Stimulated activated CD8-positive, alpha-beta memory T cell treated with anti-CD3 and anti-CD28 coated beads, Interleukin-2, amount 100 ng/mL, for 1 hour (primary cell): Measurements from ENCODE around the gene NEU2.

Experiments
- DNase-seq, 2 donors: peaks; one replicate each; pipeline ENCODE4 v3.0.0-alpha.2; 2020; ENCODE audit warnings: low read depth in 2 of 2

The NEU2 gene

DNA sequence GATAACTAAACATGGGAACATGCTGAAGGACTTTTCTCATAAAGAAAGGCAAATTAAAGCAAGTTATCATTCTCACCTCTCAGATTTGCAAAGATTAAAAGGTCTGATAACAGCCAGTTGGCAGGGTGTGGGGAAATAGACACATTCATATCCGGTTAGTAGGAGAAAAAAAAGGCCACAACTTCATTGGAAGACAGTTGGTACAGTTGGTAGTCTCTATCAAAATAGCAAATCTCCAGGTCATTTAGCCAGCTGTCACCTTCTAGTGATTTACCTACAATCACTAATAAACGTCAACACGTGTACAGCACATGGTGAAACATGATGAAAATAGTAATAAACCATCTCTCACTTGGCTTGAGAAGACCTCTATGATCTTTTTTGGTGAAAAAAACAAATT is 44.3 kb downstream of the NEU2 start:
- no peak for DNase-seq

DNA sequence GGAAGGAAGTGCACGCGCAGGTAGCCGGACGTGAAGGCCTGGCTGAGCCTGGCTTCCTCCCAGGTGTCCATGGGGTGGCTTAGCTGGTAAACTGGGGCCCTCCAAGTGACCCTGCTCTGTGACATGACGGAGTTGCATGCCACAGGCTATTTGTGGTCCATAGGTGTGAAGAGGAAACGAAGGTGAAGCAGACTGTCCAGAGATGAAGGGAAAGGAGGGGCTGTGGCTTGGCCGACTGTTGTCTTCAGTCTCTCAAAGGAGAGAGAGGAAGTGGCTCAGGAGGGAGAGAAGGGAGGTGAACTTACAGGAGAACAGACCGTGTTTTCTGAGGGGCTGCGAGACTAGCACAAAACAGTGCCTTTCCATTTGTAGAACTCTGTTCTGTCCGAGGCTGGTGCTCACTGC is 47.0 kb downstream of the NEU2 start:
- no peak for DNase-seq

DNA sequence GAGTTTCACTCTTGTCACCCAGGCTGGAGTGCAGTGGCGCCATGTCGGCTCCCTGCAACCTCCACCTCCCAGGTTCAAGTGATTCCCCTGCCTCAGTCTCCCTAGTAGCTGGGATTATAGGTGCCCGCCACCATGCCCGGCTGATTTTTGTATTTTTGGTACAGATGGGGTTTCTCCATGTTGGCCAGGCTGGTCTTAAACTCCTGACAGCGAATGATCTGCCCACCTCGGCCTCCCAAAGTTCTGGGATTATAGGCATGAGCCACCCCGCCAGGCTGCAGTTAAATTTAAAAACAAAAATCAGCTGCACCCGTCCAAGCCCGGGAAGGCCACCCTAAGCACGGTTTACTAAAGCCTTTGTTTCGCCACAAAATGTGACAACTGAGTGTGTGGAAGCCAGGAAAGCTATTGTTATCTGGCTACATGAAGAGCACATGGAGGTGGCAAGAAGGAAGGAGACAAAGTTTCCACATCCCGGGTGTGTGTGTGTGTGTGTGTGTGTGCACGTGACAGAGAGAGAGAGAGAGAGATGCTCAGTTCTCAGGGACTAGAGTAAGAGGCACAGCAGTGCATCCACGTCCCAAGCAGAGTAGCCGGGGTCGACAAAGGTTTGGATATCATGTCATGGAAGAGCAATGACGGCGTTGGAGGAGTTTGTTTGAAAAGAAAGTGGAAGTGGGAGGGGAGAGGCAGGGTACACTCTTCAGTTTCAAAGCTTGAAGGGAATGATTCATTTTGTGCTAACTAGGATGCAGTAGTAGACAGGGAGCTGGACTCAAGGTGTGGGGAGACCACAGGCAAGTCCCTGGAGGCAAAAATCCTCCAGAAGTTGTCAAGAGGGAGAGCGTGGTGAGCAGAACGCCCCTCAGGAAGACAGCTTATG is 47.7 kb downstream of the NEU2 start:
- no peak for DNase-seq

DNA sequence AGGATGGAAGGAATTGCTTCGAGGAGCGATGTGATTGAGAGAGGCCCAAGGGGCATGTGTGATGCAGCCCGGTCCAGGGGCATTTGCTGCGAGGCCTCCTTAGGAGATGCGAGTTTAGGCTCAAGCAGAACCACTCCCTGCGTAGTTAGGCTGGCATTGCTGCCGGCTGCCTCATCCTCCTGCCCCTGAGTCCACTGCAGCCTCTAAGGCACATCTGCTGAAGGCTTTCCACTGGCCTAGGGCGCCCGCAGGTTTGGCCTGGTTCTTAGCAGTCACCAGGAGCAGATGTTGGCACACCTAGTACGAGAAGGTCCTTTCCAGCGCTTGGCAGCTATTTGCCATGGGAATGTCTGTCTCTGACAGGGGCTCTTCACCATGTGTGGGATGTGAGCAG is 48.4 kb downstream of the NEU2 start:
- DNase-seq: no peak

DNA sequence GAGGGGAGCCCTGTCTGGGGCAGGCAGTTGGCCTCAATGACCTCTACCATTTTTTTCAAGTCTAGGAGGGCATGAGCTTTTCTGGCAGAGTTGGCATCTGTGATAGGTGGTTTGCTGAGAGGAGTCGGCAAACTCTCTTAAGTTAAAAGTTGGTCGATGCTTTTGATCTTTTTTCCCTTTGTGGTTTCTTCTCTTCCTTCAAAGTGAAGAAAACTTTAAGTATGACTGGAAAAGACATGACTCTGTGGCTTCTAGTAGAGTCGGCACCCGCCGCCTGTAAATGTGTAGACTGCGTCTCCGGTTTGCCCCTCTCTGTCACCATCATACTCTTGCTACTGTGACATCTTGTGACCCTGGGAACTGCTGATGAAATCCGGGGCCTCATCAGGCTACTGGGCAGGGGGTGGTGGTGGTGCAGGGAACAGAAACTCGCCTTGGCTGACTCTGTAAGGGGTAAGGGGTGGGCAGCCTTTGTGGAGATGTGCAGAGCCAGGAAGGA is 48.8 kb downstream of the NEU2 start:
- no peak for DNase-seq

DNA sequence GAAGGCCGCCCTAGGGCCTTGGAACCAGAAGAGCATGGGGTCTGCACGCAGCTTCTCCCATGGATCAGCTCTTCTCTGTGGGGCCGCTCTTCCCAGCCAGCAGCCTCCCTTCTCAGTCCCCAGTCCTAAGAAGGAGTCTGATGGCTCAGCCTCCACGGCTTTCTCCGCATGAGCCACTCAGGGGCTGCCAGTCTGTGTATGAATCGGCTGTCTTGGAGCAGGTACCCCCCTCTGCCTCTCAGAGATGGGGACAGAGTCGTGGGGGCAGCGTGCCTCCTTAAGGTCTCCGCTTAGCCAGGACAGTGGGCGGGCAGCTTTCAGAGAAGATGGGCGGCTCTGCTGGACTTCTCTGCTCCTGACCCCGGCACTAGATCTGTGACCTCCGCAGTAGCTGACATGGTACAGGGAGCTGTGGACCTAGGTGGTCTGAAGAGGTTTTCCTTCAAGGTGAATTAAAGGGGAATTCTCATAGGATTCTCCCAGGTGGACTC is 49.3 kb downstream of the NEU2 start:
- DNase-seq: no peak

DNA sequence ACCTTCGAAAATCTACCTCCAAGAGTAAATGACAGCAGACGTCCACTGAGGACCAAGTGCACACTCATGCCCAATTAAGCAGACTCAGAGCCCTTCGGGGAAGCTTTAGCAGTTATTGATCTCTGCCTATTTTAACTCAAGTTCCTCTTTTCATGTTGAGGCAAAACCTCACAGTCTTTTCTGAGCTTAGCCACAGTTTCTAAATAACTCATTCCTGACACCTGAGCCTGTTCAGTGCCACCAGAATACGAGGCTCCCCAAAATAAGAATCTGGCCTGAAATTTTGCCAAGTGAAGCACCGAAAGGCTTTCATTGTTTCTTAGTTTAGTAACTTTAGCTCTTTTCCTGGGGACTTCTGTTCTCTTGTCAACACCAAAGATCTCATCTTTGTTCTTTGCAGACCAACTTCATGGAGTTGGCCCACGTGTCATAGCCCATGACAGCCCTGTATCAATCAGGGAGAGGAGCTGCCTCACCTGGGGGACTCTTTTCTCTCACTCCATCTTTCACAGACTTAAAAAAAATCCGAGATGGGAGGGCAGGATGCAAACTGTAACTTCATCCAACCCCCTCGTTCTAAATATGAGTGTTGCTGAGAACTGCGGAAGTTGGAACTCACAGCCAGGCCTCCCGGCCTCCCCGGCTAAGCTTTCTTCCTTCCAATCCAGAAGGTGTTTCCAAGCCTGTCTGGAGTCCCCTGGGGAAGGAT is 49.9 kb downstream of the NEU2 start:
- DNase-seq: no peak

DNA sequence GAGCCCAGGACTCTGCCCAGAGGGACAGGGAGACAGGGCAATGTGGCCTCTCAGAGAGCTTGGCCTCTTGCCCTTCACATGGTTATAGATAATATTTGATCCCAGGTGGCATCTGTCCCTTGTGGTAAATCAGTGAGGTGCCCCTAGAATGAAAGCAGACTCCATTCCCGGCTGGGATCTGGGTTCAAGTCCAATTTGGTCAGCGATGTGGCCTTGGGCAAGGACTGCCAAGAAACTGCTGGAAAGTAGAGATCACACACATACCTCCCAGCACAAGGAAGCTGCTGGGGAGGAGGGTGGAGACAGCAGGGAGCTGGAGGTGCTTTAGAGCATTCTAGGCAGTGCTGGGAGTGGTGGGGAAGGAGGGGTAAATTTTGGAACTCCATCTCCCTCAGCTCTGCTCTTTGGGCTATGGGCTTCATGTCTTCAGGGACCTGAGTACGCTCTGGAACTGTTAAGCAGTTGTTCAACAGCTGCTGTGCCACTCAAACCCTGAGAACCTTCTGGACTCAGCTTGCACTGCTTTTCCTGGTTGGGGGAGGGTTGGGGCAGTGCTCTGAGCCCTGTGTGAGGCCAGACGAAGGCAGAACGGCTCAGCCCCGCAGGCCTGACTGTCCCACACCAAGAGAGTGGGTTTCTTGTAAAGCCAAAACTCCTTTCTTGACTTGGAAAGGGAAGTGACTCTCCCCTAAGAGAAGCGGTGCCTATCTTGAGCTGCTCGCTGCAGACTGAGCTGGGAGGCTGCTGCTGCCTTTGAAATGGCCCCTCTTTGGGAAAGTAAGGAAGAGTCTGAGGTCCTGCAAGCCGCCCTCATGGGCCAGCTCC is 50.7 kb downstream of the NEU2 start:
- DNase-seq: no peak

DNA sequence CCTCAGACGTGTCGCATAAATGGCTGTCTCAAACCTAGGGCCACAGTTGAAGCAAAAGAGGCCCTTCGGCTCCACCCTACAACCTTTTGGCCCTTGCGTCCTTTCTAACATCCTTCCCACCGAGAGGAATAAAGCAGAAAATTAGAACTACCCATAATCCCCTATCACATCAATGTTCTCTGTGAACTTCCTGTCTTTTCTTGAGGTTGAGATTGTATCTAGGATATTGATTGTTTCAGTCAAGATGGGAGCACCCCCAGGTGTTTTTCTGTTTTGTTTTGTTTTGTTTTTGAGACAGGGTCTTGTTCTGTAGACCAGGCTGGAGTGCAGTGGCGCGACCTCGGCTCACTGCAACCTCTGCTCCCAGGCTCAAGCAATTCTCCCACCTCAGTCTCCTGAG is 51.3 kb downstream of the NEU2 start:
- no peak for DNase-seq

DNA sequence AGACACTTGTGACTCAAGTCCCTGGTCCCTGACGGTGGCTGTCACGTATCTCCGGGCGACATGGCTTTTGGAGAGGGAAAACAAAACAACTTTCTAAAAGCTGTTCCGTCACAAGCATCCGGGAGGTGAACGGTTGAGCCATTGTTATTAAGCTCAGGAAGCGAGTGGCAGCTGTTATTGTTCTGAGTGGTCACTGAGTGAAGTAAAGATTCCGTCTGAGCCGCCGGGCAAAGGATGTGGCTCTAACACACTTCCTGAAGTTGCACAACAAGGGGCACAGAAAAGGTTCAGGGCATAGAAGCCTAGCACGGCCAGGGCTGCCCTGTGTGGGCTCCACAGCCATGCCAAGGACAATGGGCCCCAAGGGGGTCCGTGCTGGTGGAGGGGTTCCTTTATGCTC is 52.0 kb downstream of the NEU2 start:
- no peak for DNase-seq
